ENCODE measurements around the gene HOXD13. TPM values are rescaled to one million over a fixed set of nuclear protein-coding genes. Genes with fewer than 3 reads are reported as not detected.

HOXD13 gene
- polyA plus RNA-seq, 2 of the 4 experiments (the other 2 are of a cell fraction): 0.13 to 0.35 TPM

DNA sequence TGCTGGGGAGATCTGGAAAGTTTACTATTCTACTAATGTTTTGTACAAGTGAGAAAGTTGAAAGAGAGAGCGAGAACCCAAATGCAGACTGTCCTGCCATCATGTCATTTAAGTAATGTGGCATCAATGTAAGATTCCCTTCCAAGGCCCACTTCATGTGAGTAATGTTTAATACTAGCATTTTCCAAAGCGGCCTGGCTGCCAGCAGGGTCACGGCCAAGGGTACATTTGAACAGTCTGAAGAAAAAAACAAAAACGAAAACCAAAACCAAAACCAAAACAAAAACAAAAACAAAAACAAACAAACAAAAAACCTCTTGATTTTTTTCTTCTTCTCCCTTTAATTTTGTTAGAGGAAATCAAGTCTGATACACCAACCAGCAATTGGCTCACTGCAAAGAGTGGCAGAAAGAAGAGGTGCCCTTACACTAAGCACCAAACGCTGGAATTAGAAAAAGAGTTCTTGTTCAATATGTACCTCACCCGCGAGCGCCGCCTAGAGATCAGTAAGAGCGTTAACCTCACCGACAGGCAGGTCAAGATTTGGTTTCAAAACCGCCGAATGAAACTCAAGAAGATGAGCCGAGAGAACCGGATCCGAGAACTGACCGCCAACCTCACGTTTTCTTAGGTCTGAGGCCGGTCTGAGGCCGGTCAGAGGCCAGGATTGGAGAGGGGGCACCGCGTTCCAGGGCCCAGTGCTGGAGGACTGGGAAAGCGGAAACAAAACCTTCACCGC, 26.2 kb downstream of the HOXD13 start:
- 22% methylated on average over 24 of the region's 24 CpGs for WGBS (ENCODE audit: missing lambda C conversion rate)
- CTCF ChIA-PET: interaction anchor here (0.8 to 3.6 kb wide), 4 partner anchors 8 to 696 kb away, joined by 3 to 22 read pairs (median 6); no protein-coding TSS in a partner anchor
- peak; percentile 31 to 46; a peak in 3 of 6 replicates for ATAC-seq
- no peak for FAIRE-seq
- Histone ChIP-seq H3K4me1 (0 out of 3 replicates have a peak, but pooled peaks cover 3% of the 10 kb centered on the region), H3K9me3 (no peaks in the 10 kb centered on the region), H3K4me2 (peak overlapping the region; percentile 83), H3K4me3 (peak overlapping the region; percentile 30; the same call in 2 of the 3 replicates), H3K27ac (peak overlapping the region in 1 of 2 experiments; percentile 30; a peak in 1 of 6 replicates)
- DNase-seq (ENCODE audit: low read depth in 1 of 2, low spot score in 1 of 2): peak; percentile 63 to 79
- POLR2A ChIA-PET: no interaction called here
- TF ChIP-seq PHF8 (IDR thresholded peaks at IDR 0.05; ENCODE audit: borderline replicate concordance, low read depth) (no peak), SMC3 (IDR thresholded peaks at IDR 0.05) (0 out of 3 replicates have a peak, but pooled peaks have one; percentile 20), JUN (IDR thresholded peaks at IDR 0.05) (no peak), RAD21 (conservative IDR thresholded peaks at IDR 0.05 in 1 of 2, IDR thresholded peaks at IDR 0.05 in 1 of 2) (peak; percentile 22; a peak in 1 of 5 replicates), CTCF (IDR thresholded peaks at IDR 0.05) (peak; percentile 75), SREBF2 (IDR thresholded peaks at IDR 0.05) (no peak)
- TF ChIP-seq, protein P1, sequence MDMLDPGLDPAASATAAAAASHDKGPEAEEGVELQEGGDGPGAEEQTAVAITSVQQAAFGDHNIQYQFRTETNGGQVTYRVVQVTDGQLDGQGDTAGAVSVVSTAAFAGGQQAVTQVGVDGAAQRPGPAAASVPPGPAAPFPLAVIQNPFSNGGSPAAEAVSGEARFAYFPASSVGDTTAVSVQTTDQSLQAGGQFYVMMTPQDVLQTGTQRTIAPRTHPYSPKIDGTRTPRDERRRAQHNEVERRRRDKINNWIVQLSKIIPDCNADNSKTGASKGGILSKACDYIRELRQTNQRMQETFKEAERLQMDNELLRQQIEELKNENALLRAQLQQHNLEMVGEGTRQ (IDR thresholded peaks at IDR 0.05): no peak

GRCh38 chr2:176120364-176121189, 28.1 kb downstream of the HOXD13 start:
- WGBS (ENCODE audit: missing lambda C conversion rate): 86% methylated on average over 13 of the region's 13 CpGs
- FAIRE-seq (no peak), DNase-seq (ENCODE audit: low read depth in 1 of 2, low spot score in 1 of 2) (no peak), ATAC-seq (no peak)
- Histone ChIP-seq H3K9me3 (no peaks in the 10 kb centered on the region), H3K27ac (no peak overlapping the region), H3K4me1 (0 out of 3 replicates have a peak, but pooled peaks cover 3% of the 10 kb centered on the region), H3K4me3 (no peak overlapping the region), H3K4me2 (no peak overlapping the region)
- ChIA-PET POLR2A (no interaction called here), CTCF (interaction anchor here (0.5 to 3.7 kb wide), 15 partner anchors 9 to 1078 kb away, joined by 3 to 13 read pairs (median 4); no protein-coding TSS in a partner anchor)
- TF ChIP-seq ZFP36 (IDR thresholded peaks at IDR 0.05; ENCODE audit: borderline replicate concordance, partially characterized antibody) (no peak), EP300 (IDR thresholded peaks at IDR 0.05) (no peak), MAFK (IDR thresholded peaks at IDR 0.05; ENCODE audit: partially characterized antibody) (no peak)

DNA sequence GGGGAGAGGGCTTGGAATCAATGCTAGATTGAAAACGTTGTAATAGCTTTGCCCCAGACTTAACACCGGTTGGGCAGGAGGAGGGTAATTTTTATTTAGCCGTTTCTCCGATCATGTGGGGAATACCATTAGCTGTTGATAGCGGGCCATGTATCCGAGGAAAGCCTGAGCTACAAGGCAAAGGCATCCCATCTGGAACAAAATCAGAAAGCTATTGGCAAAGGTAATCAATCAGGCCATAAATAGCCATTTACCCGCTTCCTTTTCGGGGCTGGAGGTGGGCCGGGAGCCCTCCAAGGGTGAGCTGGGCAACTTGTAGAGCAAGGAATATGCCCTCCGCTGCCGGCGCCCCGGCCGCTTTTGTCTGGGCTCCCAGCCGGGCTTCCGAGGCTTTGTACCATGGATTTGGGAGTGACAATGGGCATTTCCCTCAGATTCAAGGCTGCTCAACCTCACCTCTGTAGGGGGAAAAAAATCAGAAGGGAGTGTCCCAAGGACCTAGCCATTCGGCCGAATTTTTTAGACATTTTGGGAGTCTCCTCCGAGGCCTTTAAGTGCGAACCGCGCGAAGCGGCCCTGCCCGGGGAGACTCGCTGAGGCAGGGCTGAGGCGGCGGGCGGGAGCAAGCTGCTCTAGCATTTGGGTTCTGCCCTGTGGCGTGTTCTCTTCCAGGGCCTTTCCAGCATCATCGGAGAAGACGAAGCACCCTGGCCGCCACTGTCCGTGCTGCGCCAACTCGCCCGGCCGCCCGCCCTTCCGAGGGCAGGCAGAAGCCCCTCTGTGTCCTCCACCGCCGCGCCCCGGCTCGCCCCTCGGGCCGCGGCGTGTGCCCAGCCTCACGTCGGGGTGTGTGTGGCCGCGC, 28.9 kb downstream of the HOXD13 start:
- no peak for ATAC-seq
- Histone ChIP-seq H3K4me1 (0 out of 3 replicates have a peak, but pooled peaks cover 3% of the 10 kb centered on the region), H3K4me3 (no peak overlapping the region), H3K27ac (no peak overlapping the region), H3K9me3 (no peaks in the 10 kb centered on the region), H3K4me2 (no peak overlapping the region)
- ChIA-PET CTCF (interaction anchor here (1.2 to 3.7 kb wide), 9 partner anchors 9 to 1027 kb away, joined by 3 to 13 read pairs (median 5); no protein-coding TSS in a partner anchor), POLR2A (no interaction called here)
- WGBS (ENCODE audit: missing lambda C conversion rate): 91% methylated on average over 49 of the region's 53 CpGs
- FAIRE-seq: no peak
- no peak for TF ChIP-seq POLR2AphosphoS2 (conservative IDR thresholded peaks at IDR 0.05; ENCODE audit: low read length)
- TF ChIP-seq RARB (CRISPR knock-in tag; IDR thresholded peaks at IDR 0.05): no peak
- no peak for TF ChIP-seq FOSB (CRISPR knock-in tag; IDR thresholded peaks at IDR 0.05)
- TF ChIP-seq CTCF (IDR thresholded peaks at IDR 0.05): no peak
- no peak for TF ChIP-seq HOXB13 (CRISPR knock-in tag; IDR thresholded peaks at IDR 0.05; ENCODE audit: low read depth)
- no peak for TF ChIP-seq MAZ (IDR thresholded peaks at IDR 0.05; ENCODE audit: borderline replicate concordance, low read depth, low read length)
- no peak for DNase-seq (ENCODE audit: low read depth in 1 of 2, low spot score in 1 of 2)

Data from A549 (cell line).